ENCODE measurements around the gene PDE4B.

DNA sequence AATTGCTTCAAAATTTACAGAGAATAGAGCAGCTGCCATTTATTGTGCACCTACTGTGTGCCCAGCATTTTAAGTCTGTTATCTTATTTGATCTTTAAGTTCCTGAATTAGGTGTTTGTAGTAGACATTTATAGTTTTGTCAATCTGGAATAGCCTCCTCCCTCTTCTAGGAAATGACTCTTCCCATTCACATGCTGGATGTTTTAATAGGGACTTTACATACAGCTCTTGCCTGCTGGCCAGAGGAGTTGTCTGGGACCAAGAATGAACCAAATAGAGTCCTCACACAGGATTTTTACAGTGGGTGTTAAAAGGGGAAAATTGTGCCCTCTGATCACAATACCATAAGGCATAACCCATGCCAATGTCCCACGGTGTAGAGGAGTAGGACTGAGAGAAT, 367.1 kb downstream of the PDE4B start:
- TF ChIP-seq, protein P1, sequence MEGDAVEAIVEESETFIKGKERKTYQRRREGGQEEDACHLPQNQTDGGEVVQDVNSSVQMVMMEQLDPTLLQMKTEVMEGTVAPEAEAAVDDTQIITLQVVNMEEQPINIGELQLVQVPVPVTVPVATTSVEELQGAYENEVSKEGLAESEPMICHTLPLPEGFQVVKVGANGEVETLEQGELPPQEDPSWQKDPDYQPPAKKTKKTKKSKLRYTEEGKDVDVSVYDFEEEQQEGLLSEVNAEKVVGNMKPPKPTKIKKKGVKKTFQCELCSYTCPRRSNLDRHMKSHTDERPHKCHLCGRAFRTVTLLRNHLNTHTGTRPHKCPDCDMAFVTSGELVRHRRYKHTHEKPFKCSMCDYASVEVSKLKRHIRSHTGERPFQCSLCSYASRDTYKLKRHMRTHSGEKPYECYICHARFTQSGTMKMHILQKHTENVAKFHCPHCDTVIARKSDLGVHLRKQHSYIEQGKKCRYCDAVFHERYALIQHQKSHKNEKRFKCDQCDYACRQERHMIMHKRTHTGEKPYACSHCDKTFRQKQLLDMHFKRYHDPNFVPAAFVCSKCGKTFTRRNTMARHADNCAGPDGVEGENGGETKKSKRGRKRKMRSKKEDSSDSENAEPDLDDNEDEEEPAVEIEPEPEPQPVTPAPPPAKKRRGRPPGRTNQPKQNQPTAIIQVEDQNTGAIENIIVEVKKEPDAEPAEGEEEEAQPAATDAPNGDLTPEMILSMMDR (IDR thresholded peaks at IDR 0.05; ENCODE audit: insufficient read depth, low read depth, low read length): no peak
- TF ChIP-seq EZH2 (IDR thresholded peaks at IDR 0.05; ENCODE audit: insufficient read depth, low read length): no peak
